Stimulated activated memory B cell treated with anti-CD40 and anti-IgM and Interleukin-4, amounts not matched to agents 10 μg/mL and 1 μg/mL and 100 μg/mL, for 72 hours (primary cell): ENCODE results near the gene TRAF1.
"Not testable (repeated sequence)": the region's sequence is repeated elsewhere in the genome, so short reads cannot be mapped to it uniquely, and the experiment has no call there.

Experiments used
- ATAC-seq: fragments of 150-1000 bp; cut with Tn5 transposase; 2 replicates; pipeline ENCODE4 v1.10.0; 2021
- H3K27ac Mint-ChIP-seq: one replicate; pipeline ENCODE4 v1.8.0; 2022; ENCODE audit warnings: mild to moderate bottlenecking, mixed read lengths
- H3K27me3 Mint-ChIP-seq: one replicate; pipeline ENCODE4 v1.8.0; 2022; ENCODE audit warnings: mixed read lengths
- H3K36me3 Mint-ChIP-seq: one replicate; pipeline ENCODE4 v1.8.0; 2022; ENCODE audit warnings: mixed read lengths
- H3K4me1 Mint-ChIP-seq: one replicate; pipeline ENCODE4 v1.8.0; 2022; ENCODE audit warnings: mixed read lengths
- H3K4me3 Mint-ChIP-seq: one replicate; pipeline ENCODE4 v1.8.0; 2022; ENCODE audit warnings: mild to moderate bottlenecking, moderate library complexity, mixed read lengths
- H3K9me3 Mint-ChIP-seq: one replicate; pipeline ENCODE4 v1.8.0; 2022; ENCODE audit warnings: mixed read lengths

The TRAF1 gene, protein sequence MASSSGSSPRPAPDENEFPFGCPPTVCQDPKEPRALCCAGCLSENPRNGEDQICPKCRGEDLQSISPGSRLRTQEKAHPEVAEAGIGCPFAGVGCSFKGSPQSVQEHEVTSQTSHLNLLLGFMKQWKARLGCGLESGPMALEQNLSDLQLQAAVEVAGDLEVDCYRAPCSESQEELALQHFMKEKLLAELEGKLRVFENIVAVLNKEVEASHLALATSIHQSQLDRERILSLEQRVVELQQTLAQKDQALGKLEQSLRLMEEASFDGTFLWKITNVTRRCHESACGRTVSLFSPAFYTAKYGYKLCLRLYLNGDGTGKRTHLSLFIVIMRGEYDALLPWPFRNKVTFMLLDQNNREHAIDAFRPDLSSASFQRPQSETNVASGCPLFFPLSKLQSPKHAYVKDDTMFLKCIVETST

DNA sequence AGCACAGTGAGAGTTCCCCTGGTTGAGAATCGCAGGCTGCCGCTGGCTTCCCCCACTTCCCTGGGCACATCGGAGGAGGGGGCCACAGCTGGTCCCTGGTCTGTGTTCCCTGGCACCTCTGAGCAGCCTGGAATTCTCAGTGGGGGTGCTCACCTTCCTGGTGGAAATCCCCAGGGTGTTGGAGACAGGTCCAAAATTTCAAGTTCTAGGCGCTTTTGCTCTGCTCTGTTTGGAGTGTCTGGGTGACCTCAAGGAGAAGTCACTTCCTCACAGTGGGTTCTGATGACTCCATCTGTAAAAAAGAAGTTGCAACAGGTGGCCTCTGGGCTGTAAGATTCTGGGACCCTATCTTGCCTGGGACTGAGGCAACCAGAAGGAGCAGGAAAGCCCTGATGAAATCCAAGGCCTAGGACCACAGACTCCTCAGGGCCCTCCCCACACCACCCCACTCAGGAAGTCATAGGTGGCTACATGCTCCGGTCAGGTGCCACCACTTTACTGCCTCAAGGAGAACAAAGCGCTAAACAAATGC is at the start of gene TRAF1:
Gene TRAF1 (minus strand): TSS at position 400 of the 532 bp plus-strand sequence. CDS start 721 bp downstream, outside the sequence.
- ATAC-seq: peak; percentile 66
- H3K27ac Mint-ChIP-seq: peak within 1 kb of the TSS; percentile 98
- peaks cover 91% of the 10 kb centered on the region for H3K4me1 Mint-ChIP-seq
- no peaks in the 10 kb centered on the region for H3K9me3 Mint-ChIP-seq
- H3K36me3 Mint-ChIP-seq: peaks cover 44% of the 10 kb centered on the region
- H3K27me3 Mint-ChIP-seq: no peaks in the 10 kb centered on the region
- H3K4me3 Mint-ChIP-seq: peak within 1 kb of the TSS; percentile 94

GRCh38 chr9:120974921-120975320 is 48.3 kb upstream of the TRAF1 start:
- Mint-ChIP-seq H3K9me3 (no peaks in the 10 kb centered on the region), H3K4me3 (no peak overlapping the region), H3K4me1 (peaks cover 9% of the 10 kb centered on the region)

DNA sequence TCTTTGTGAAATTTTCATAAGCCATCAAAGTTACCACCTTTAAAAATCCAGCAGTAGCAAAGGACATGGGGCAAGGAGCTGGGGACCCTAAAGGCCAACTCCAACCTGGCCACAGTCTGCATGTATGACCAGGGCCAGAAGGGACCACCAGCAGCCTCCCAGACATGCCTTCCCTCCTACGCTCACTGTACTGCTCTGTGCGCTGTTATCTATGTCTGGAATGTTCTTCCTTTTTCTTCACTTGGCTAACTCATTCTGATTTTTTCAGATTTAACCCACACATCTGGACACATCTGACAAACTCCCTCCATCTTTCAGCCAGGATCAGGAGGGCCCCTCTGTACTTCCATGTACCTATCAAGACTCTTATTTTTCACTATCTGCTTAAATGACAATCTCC is 47.6 kb upstream of the TRAF1 start:
- Mint-ChIP-seq H3K4me1 (peaks cover 9% of the 10 kb centered on the region), H3K9me3 (no peaks in the 10 kb centered on the region), H3K27me3 (no peaks in the 10 kb centered on the region), H3K4me3 (no peak overlapping the region), H3K36me3 (no peaks in the 10 kb centered on the region), H3K27ac (no peak overlapping the region)
- no peak for ATAC-seq

More at GRCh38 chr9:120974921-120975320, 48.3 kb upstream of the TRAF1 start:
- no peak for ATAC-seq
- no peaks in the 10 kb centered on the region for H3K27me3 Mint-ChIP-seq
- H3K36me3 Mint-ChIP-seq: no peaks in the 10 kb centered on the region
- no peak overlapping the region for H3K27ac Mint-ChIP-seq

DNA sequence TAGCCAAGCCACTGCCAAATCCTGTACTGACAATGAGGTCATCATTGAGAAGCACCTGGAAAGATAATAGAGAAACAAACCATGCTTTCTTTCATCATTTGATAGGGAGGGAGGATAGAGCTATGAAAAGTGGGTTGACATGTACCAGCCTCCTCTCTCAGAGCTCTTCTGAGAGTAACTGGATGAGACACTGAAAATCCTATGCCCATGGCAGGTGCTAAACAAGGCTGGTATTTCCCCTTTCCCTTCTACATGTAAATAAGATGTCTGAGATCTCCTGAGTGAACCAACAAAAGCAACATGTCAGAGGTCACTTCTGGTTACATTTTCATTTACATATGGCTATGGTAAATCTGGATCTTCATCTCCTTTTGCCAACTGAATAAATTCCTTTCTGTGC is 45.3 kb upstream of the TRAF1 start:
- peaks cover 9% of the 10 kb centered on the region for H3K4me1 Mint-ChIP-seq
- no peak overlapping the region for H3K27ac Mint-ChIP-seq
- no peak overlapping the region for H3K4me3 Mint-ChIP-seq
- H3K36me3 Mint-ChIP-seq: no peaks in the 10 kb centered on the region
- H3K27me3 Mint-ChIP-seq: no peaks in the 10 kb centered on the region
- no peak for ATAC-seq
- no peaks in the 10 kb centered on the region for H3K9me3 Mint-ChIP-seq

DNA sequence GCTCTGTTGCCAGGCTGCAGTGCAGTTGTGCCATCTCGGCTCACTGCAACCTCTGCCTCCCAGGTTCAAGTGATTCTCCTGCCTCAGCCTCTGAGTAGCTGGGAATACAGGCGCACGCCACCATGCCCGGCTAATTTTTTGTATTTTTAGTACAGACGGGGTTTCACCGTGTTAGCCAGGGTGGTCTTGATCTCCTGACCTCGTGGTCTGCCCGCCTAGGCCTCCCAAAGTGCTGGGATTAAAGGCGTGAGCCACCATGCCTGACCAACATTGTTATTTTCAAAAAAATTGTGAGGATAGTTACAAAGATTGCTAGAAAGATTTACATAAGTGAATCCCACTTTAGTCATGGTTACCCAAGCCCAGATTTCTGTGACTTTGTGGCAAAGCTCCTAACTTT is 44.9 kb upstream of the TRAF1 start:
- not testable (repeated sequence) for H3K27ac Mint-ChIP-seq, H3K4me3 Mint-ChIP-seq, ATAC-seq, H3K9me3 Mint-ChIP-seq, H3K27me3 Mint-ChIP-seq, H3K36me3 Mint-ChIP-seq, H3K4me1 Mint-ChIP-seq

DNA sequence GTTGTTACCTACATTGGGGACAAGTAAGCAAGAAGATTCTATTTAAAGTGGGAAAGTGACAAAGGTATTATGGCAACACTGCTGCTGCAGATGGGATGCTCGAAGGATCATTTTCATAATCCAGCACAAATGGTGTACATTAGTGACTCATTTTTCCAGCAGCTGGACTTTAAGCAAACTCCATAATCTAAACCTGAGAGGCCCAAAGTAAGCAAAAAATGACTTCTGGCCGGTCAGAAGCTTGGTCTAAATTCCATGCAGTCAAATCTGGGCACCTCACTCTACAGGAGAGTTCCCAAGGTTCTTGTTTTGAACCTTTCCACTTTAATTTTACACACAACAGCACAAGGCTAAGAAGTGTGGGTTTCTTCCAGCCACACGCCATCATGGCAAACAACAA is 43.6 kb upstream of the TRAF1 start:
- H3K9me3 Mint-ChIP-seq: no peaks in the 10 kb centered on the region
- H3K4me1 Mint-ChIP-seq: peaks cover 9% of the 10 kb centered on the region
- no peak for ATAC-seq
- no peaks in the 10 kb centered on the region for H3K36me3 Mint-ChIP-seq
- no peak overlapping the region for H3K27ac Mint-ChIP-seq
- H3K4me3 Mint-ChIP-seq: no peak overlapping the region
- H3K27me3 Mint-ChIP-seq: no peaks in the 10 kb centered on the region

DNA sequence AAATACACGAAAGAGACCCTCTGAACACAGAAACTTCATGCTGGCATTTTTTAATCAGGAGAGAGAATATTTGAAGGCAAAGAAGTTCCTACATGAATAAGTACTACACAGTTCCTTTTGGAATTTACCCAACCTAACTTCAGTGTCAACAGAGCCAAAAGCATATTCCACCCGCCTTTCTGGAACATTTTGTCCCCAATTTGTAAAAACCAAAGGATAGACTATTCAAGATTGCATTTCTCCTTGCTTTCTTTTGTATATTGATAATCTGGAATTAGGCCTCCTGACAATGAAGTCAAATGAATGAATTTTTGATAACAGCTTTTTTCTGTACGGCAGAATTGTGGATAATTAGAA is 39.4 kb upstream of the TRAF1 start:
- Mint-ChIP-seq H3K9me3 (no peaks in the 10 kb centered on the region), H3K4me3 (no peak overlapping the region), H3K27ac (no peak overlapping the region), H3K36me3 (peaks cover 19% of the 10 kb centered on the region), H3K4me1 (no peaks in the 10 kb centered on the region), H3K27me3 (no peaks in the 10 kb centered on the region)
- no peak for ATAC-seq

GRCh38 chr9:120965344-120966012 is 38.9 kb upstream of the TRAF1 start:
- H3K27ac Mint-ChIP-seq: no peak overlapping the region
- no peak for ATAC-seq
- no peak overlapping the region for H3K4me3 Mint-ChIP-seq

GRCh38 chr9:120961936-120962335 is 35.3 kb upstream of the TRAF1 start:
- no peak overlapping the region for H3K27ac Mint-ChIP-seq
- ATAC-seq: no peak
- peaks cover 24% of the 10 kb centered on the region for H3K36me3 Mint-ChIP-seq
- no peak overlapping the region for H3K4me3 Mint-ChIP-seq
- H3K27me3 Mint-ChIP-seq: no peaks in the 10 kb centered on the region
- H3K9me3 Mint-ChIP-seq: no peaks in the 10 kb centered on the region
- H3K4me1 Mint-ChIP-seq: no peaks in the 10 kb centered on the region

More at GRCh38 chr9:120965344-120966012, 38.9 kb upstream of the TRAF1 start:
- H3K27me3 Mint-ChIP-seq: no peaks in the 10 kb centered on the region
- no peaks in the 10 kb centered on the region for H3K9me3 Mint-ChIP-seq
- peaks cover 19% of the 10 kb centered on the region for H3K36me3 Mint-ChIP-seq
- H3K4me1 Mint-ChIP-seq: no peaks in the 10 kb centered on the region

DNA sequence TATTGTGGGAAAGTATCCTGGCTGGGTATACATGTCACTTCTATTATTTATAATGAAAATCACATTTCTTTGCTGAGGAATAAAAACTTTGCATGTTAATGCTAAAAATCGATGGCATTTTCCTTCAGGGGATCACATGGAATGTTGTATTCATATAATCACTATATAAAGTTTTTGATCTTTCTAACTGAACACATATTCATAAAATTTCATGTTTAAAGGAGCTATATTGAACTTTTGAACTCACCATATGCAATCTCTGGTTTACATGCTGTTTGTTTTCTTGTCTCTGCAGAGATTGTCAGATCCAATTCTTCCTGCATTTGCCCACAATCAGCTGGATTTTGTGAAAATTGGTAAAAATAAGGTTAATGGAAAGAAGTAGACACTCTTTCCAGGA is 33.4 kb upstream of the TRAF1 start:
- Mint-ChIP-seq H3K4me1 (no peaks in the 10 kb centered on the region), H3K27ac (no peak overlapping the region), H3K27me3 (no peaks in the 10 kb centered on the region), H3K4me3 (no peak overlapping the region), H3K36me3 (peaks cover 24% of the 10 kb centered on the region), H3K9me3 (no peaks in the 10 kb centered on the region)
- no peak for ATAC-seq

DNA sequence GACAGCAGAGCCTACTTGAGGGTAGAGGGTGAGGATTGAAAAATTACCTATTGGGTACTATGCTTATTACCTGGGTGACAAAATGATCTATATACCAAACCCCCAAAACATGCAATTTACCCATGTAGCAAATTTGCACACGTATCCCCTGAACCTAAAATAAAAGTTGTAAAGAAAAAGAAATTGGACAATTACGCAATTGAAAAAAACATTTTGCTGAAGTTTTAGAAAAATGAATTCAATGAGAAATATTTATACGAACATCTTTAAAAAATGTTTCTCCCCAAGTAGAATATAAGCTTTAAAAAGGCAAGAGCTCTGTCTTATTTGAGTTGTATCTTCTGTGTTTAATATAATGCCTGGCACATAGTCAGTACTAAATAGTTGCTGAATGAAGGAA is 30.3 kb upstream of the TRAF1 start:
- no peak for ATAC-seq
- Mint-ChIP-seq H3K36me3 (peaks cover 10% of the 10 kb centered on the region), H3K9me3 (no peaks in the 10 kb centered on the region), H3K27ac (no peak overlapping the region), H3K4me3 (no peak overlapping the region), H3K27me3 (no peaks in the 10 kb centered on the region), H3K4me1 (no peaks in the 10 kb centered on the region)

- H3K27me3 Mint-ChIP-seq: no peaks in the 10 kb centered on the region
- H3K4me1 Mint-ChIP-seq: no peaks in the 10 kb centered on the region
- H3K36me3 Mint-ChIP-seq: no peaks in the 10 kb centered on the region
- H3K27ac Mint-ChIP-seq: no peak overlapping the region
- H3K4me3 Mint-ChIP-seq: no peak overlapping the region
- ATAC-seq: no peak
- no peaks in the 10 kb centered on the region for H3K9me3 Mint-ChIP-seq
Observed at GRCh38 chr9:120951960-120952618, 25.5 kb upstream of the TRAF1 start.

DNA sequence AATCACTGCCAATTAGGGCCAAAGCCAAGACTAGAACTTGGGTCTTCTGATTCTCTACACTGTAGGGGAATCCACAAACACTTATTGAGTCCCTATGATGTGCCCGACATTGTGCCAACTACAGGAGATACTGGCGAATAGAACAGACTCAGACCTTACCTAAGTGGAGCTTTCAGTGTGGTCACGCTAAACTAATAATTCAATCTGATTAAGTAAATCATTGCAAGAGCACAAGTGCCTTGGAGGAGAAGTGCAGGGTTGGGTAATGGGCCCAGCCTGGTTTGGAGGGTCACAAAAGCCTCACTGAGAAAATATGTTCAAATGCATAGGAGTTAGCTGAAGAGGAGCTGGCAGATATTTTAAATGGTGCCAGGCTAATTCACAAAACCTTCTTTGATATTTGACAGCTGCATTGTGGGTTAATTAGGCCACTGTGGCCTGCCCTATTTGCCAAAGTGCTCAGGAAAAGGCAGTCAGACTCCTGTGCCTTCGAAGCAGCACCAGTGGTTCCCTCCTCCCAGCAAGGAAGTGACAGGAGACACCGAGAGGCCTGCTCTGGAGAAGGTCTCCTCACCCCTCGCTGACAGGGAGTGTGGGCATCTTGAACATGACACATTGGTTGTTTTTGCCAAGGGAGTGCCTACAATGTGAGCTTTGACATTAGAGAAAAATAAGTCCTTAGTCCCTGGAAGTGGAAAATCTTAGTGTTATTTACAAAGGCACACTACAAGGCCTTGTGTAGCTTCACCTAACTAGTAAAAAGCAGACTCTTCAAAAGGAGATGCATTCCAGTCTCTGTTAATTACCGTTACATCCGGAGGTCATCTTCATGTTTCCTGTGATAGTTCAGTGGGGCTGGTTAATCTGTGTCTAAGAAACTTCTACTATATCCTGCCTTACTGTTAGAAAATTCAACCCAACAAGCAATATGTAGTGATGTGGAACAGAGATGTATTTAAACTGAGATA is 24.1 kb upstream of the TRAF1 start:
- no peaks in the 10 kb centered on the region for H3K36me3 Mint-ChIP-seq
- no peak overlapping the region for H3K27ac Mint-ChIP-seq
- no peaks in the 10 kb centered on the region for H3K4me1 Mint-ChIP-seq
- no peak overlapping the region for H3K4me3 Mint-ChIP-seq
- no peaks in the 10 kb centered on the region for H3K9me3 Mint-ChIP-seq
- ATAC-seq: no peak
- H3K27me3 Mint-ChIP-seq: no peaks in the 10 kb centered on the region

- no peaks in the 10 kb centered on the region for H3K36me3 Mint-ChIP-seq
- no peak overlapping the region for H3K27ac Mint-ChIP-seq
- no peak overlapping the region for H3K4me3 Mint-ChIP-seq
- H3K27me3 Mint-ChIP-seq: no peaks in the 10 kb centered on the region
- peaks cover 10% of the 10 kb centered on the region for H3K4me1 Mint-ChIP-seq
- peaks cover 3% of the 10 kb centered on the region for H3K9me3 Mint-ChIP-seq
- no peak for ATAC-seq
Observed at GRCh38 chr9:120949290-120949689, 22.7 kb upstream of the TRAF1 start.
